GM21576 (cell line): ENCODE results near the gene TLCD3A.
"Not testable (repeated sequence)": the region's sequence is repeated elsewhere in the genome, so short reads cannot be mapped to it uniquely, and the experiment has no call there.

Experiments used
- ATAC-seq: cut with Tn5 transposase; IDR thresholded peaks from one replicate; pipeline ENCODE4 v1.9.1; 2021; ENCODE audit warnings: mild to moderate bottlenecking, moderate library complexity; ENCODE audit not compliant: unreplicated experiment

Gene TLCD3A

DNA sequence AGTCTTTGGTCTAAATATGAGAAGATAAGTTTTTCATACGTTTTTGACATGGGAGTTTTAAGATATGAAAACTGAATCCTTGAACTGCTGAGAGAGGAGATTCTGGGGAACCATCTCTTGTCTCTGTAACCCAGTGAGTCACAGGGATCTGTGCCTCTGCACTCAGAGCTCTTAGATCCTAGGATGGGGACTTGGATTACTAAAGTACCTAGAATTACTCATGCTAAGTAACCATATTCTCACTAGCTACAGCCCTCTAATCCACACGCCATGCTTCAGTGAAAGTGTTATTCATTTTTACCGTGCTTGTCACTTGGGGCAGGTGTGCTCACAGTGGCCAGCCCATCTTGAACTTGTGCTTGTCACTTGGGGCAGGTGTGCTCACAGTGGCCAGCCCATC lies 51.7 kb downstream of the TLCD3A start:
- ATAC-seq = no peak

- not testable (repeated sequence) for ATAC-seq
Measured at GRCh38 chr17:785901-786300, 53.5 kb downstream of the TLCD3A start.

- no peak for ATAC-seq
Measured at GRCh38 chr17:787641-788221, 55.3 kb downstream of the TLCD3A start.

DNA sequence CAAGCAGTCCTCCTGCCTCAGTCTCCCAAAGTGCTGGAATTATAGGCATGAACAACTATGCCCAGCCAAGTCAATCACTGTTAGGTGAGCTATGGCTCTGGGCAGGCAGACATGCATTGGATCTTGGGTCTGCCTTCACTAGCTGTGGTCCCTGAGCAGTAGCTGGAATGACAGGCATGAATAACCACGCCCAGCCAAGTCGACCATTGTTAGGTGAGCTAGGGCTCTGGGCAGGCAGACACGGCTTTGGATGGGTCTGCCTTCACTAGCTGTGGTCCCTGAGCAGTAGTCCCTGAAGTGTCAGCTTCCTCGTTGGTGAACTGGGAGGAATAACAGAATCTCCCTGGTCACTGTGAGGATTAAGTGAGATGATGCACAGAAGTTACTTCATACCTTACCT lies 56.2 kb downstream of the TLCD3A start:
- no peak for ATAC-seq

DNA sequence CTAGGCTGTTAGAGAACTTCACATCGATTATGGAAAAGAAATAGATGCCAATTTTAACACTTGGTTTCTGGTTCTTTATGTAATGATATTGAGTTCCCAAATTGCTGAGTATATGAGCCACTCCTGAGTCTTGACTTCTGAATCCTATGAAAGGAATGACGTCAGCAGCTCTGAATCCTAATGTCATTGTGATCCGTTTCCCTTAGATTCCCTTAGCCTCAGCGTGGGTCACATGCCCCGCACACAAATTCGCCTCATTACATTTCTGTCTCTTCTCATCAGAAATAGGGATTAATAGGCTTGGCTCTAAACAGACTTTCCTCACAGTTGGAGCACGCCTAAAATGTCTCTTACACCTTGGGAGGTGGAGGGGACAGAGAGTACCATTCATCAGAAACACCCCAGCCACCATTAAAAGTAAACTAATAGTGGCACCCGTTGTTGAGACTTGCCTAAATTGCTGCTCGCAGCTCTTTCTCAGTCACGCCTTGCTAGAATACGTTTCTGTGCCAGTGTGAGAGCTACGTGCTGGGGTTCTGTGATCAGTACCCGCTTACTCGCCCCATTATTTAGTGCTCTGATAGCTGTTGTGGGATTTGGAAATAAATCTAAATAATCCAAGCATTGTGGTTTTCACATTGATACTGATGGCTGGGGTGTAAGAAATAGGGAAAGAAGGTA lies 56.9 kb downstream of the TLCD3A start:
- no peak for ATAC-seq

DNA sequence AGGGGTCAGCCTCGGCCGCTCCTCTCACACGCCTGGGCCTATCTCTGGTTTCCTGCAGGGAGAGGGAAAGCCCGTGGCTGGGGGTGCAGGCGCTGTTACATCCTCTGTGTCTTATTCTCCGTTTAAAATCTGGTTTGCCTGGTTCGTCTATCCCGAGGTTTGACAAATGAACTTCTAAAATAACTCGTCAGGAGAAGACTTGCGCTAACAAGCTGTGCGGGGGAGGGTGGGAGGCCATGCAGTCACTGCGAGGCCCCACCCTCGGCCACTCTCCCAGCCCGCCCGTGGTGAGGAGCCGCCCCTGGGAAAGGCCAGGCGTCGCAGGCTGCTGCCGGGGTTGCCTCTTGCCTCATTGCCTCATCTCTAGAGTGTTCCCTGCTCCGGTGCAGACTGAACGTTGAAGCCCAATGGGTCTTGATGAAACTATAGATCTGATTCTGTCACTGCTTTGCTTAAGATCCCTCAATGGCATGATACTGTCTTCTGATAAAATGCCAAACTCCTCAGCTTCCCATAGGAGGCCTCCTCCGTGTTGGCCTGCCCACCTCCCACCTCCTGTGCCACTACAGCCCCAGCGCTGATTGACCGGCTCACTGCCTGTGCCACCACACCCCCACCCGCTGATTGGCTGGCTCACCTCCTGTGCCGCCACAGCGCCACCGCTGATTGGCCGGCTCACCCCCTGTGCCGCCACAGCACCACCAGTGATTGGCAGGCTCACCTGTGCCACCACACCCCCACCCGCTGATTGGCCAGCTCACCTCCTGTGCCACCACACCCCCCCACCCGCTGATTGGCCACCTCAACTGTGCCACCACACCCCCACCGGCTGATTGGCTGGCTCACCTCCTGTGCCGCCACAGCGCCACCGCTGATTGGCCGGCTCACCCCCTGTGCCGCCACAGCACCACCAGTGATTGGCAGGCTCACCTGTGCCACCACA lies 57.8 kb downstream of the TLCD3A start:
- not testable (repeated sequence) for ATAC-seq

DNA sequence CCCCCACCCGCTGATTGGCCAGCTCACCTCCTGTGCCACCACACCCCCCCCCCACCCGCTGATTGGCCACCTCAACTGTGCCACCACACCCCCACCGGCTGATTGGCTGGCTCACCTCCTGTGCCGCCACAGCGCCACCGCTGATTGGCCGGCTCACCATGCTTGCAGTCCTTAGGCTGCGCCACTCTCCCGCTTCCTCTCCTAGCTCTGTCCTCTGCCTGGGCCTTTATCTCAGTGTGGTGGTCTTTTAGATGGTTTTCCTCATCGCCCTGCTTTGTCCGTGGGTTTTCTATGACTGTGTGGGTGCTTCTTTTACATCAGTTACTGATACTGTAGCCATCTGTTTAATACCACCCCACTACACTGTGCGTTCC lies 58.5 kb downstream of the TLCD3A start:
- not testable (repeated sequence) for ATAC-seq

DNA sequence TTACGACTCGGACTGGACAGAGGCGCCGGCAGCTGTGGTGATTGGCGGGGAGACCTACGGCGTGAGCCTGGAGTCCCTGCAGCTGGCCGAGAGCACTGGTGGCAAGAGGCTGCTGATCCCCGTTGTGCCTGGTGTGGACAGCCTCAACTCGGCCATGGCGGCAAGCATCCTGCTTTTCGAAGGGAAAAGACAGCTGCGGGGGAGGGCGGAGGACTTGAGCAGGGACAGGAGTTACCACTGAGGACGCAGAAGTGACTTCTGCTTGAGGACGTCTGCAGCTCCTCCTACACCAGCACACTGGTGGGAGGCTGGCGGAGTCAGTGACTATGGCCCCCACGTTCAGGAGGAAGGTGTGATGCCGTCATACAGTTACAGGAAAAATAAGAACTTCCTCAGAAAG lies 59.4 kb downstream of the TLCD3A start:
- ATAC-seq = no peak

DNA sequence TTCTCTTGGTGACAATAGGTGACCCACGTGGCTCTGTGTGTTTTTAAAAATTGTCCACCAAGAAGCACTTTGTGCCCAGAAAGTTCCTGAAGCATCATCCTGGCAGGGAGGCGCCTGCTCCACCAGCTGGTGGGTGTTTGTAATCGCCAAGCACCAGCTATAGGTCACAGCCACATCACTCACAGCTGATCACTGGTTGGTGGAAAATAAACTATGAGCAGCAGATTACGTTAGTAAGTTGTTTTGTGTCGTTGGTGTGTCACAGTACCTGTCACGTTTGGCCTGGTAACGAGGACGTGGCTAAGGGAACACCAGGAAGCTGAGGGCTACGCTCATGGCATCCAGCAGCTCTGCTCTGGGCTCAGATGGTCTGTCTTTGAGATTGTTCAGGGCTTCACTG lies 59.9 kb downstream of the TLCD3A start:
- ATAC-seq = no peak
